ENCODE data around the gene LRRC46. TPM values are rescaled to one million over a fixed set of nuclear protein-coding genes. Genes with fewer than 3 reads are reported as not detected.

LRRC46 gene
- total and polyA plus RNA-seq, 9 of the 15 experiments (the other 6 are each of a cell fraction or from before 2014, with no cell fraction given) = 0.39 to 1.4 (median 0.53) TPM; not detected in 1

GRCh38 chr17:47856830-47857229 is 25.4 kb downstream of the LRRC46 start:
- no peak for TF ChIP-seq TFAM (CRISPR knock-in tag; conservative IDR thresholded peaks at IDR 0.05)
- TF ChIP-seq RCOR1 (IDR thresholded peaks at IDR 0.05; ENCODE audit: borderline replicate concordance in 1 of 2, low read depth in 2 of 2, low read length in 2 of 2) = peak in 1 of 2 experiments; percentile 75; a peak in 2 of 4 replicates
- TF ChIP-seq SMARCA5 (IDR thresholded peaks at IDR 0.05) = peak; percentile 85
- no peak for TF ChIP-seq LARP7 (IDR thresholded peaks at IDR 0.05)
- peak; percentile 93 for TF ChIP-seq RBM25 (IDR thresholded peaks at IDR 0.05; ENCODE audit: low read depth, low read length, severe bottlenecking)
- TF ChIP-seq KDM1A (IDR thresholded peaks at IDR 0.05) = peak; percentile 71 to 86
- TF ChIP-seq CHD4 (IDR thresholded peaks at IDR 0.05; ENCODE audit: insufficient read depth, insufficient replicate concordance, low read depth, low read length, poor library complexity, severe bottlenecking) = peak; percentile 65
- TF ChIP-seq BCOR (IDR thresholded peaks at IDR 0.05) = peak; percentile 95
- no peak for TF ChIP-seq RBM34 (IDR thresholded peaks at IDR 0.05; ENCODE audit: borderline replicate concordance, insufficient read depth, low read length)
- peak; percentile 99 for TF ChIP-seq ZNF239 (CRISPR knock-in tag; IDR thresholded peaks at IDR 0.05)
- TF ChIP-seq CBX1 (IDR thresholded peaks at IDR 0.05; ENCODE audit: low read depth) = 0 out of 2 replicates have a peak, but pooled peaks have one; percentile 34
- peak; percentile 89 for TF ChIP-seq HDAC2 (IDR thresholded peaks at IDR 0.05)
- TF ChIP-seq DACH1 (IDR thresholded peaks at IDR 0.05; ENCODE audit: partially characterized antibody) = peak; percentile 14
- FAIRE-seq (no peak), ATAC-seq (no peak), DNase-seq (ENCODE audit: extremely low read depth in 1 of 4, low spot score in 3 of 4) (no peak)
- Histone ChIP-seq H3K36me3 (ENCODE audit: control insufficient read depth, insufficient read depth, low read length) (no peaks in the 10 kb centered on the region), H3K9me3 (replicated peaks; ENCODE audit: control insufficient read depth, insufficient read depth, low read depth, low read length) (no peaks in the 10 kb centered on the region), H3K27me3 (ENCODE audit: control insufficient read depth in 2 of 2, insufficient read depth in 2 of 2, low read length in 2 of 2) (peaks cover 0 to 2% of the 10 kb centered on the region in 2 experiments; a peak in 1 of 5 replicates), H3K9me1 (ENCODE audit: control insufficient read depth, insufficient read depth, low read length) (no peaks in the 10 kb centered on the region), H3K27ac (ENCODE audit: extremely low read depth, low read depth, low read length) (no peak overlapping the region), H3K4me2 (ENCODE audit: insufficient read depth, low read length) (no peak overlapping the region), H2AFZ (ENCODE audit: low read depth, low read length) (no peak overlapping the region), H3K9ac (ENCODE audit: insufficient read depth in 1 of 2, low read depth in 2 of 2, low read length in 2 of 2) (no peak overlapping the region), H3K4me1 (replicated peaks in 1 of 2; ENCODE audit: control insufficient read depth in 2 of 2, insufficient read depth in 2 of 2, low read length in 2 of 2) (peaks cover 13 to 25% of the 10 kb centered on the region in 2 experiments), H4K20me1 (replicated peaks; ENCODE audit: control insufficient read depth, insufficient read depth, low read length) (no peaks in the 10 kb centered on the region), H3K4me3 (no peak overlapping the region), H3K79me2 (ENCODE audit: control insufficient read depth, insufficient read depth, low read length) (no peaks in the 10 kb centered on the region; the same call in 1 of the 3 replicates)
- CTCF ChIA-PET (ENCODE audit: low intra/inter-chr PET ratio) = no interaction called here
- POLR2A ChIA-PET = interaction anchor here (0.6 to 1.3 kb wide), 4 partner anchors 9 to 125 kb away, joined by 3 to 5 read pairs (median 4); no protein-coding TSS in a partner anchor
- intact Hi-C loops (cut with micrococcal nuclease) (no loop called here), in situ Hi-C loops (cut with MboI) (no loop called here)
- no TSS peak for BruUV-seq (replicated peaks)
